Tibial artery (tissue), 4 donors: Measurements from ENCODE around the gene PSAPL1.

Source experiments
- DNase-seq, 2 donors: peaks; one replicate each; pipeline ENCODE4 v3.0.0-alpha.2; 2019
- H3K27ac ChIP-seq, 2 donors: fragments of 200-600 bp; sonication (generic) in 1 of 2; 1 replicate in 1 of 2; 2 replicates in 1 of 2; pipeline ENCODE4 v1.5.1; 2018 to 2019; ENCODE audit warnings: mild to moderate bottlenecking in 1 of 2
- H3K27me3 ChIP-seq, 2 donors: fragments of 200-600 bp; sonication (generic) in 1 of 2; one replicate each; pipeline versions ENCODE4 v1.5.1 to v1.6.0; 2016 to 2019
- H3K36me3 ChIP-seq, 3 donors: fragments of 200-600 bp; sonication (generic) in 2 of 3; one replicate each; pipeline ENCODE4 v1.5.1; 2016 to 2019; ENCODE audit warnings: mild to moderate bottlenecking in 2 of 3
- H3K4me1 ChIP-seq, 4 donors: fragments of 200-600 bp; sonication (generic) in 2 of 4; 1 replicate in 3 of 4; 2 replicates in 1 of 4; pipeline ENCODE4 v1.5.1; 2016 to 2019
- H3K4me3 ChIP-seq, 2 donors: fragments of 200-600 bp; sonication (generic) in 1 of 2; 1 replicate in 1 of 2; 2 replicates in 1 of 2; pipeline ENCODE4 v1.5.1; 2018 to 2019; ENCODE audit warnings: mild to moderate bottlenecking in 2 of 2
- H3K9me3 ChIP-seq, 3 donors: fragments of 200-600 bp; sonication (generic) in 1 of 3; one replicate each; pipeline ENCODE4 v1.5.1; 2016 to 2019
- CTCF ChIP-seq, 2 experiments: fragments of 200-600 bp in 1 of 2; fragments of 450-650 bp in 1 of 2; IDR thresholded peaks; one replicate each; pipeline ENCODE4 v1.5.1; 2017 to 2019; ENCODE audit warnings: antibody characterized with exemption in 2 of 2, mild to moderate bottlenecking in 1 of 2, moderate library complexity in 1 of 2
- intact Hi-C: fragments of 100-400 bp; cut with DNase I; formaldehyde crosslinking; loops from one replicate; pipeline ENCODE4 v1.15.0; 2023; ENCODE audit warnings: low total_unique reads

Gene PSAPL1

GRCh38 chr4:7390336-7390735, 44.4 kb downstream of the PSAPL1 start:
- Histone ChIP-seq H3K27me3 (peaks cover 0 to 25% of the 10 kb centered on the region in 2 donors), H3K9me3 (no peaks in the 10 kb centered on the region), H3K4me1 (no peaks in the 10 kb centered on the region), H3K36me3 (no peaks in the 10 kb centered on the region), H3K27ac (no peak overlapping the region), H3K4me3 (no peak overlapping the region)
- intact Hi-C loops = no loop called here
- DNase-seq = peak in 1 of 2 donors; percentile 10
- TF ChIP-seq CTCF (IDR thresholded peaks at IDR 0.05) = no peak

GRCh38 chr4:7389719-7390118, 45.0 kb downstream of the PSAPL1 start:
- Histone ChIP-seq H3K4me1 (no peaks in the 10 kb centered on the region), H3K36me3 (no peaks in the 10 kb centered on the region), H3K9me3 (no peaks in the 10 kb centered on the region), H3K4me3 (no peak overlapping the region), H3K27me3 (peaks cover 0 to 24% of the 10 kb centered on the region in 2 donors), H3K27ac (no peak overlapping the region)
- intact Hi-C loops = no loop called here
- no peak for TF ChIP-seq CTCF (IDR thresholded peaks at IDR 0.05)
- peak; percentile 16 to 51 for DNase-seq

GRCh38 chr4:7389101-7389701, 45.5 kb downstream of the PSAPL1 start:
- H3K36me3 ChIP-seq = no peaks in the 10 kb centered on the region
- intact Hi-C loops = no loop called here
- no peaks in the 10 kb centered on the region for H3K9me3 ChIP-seq
- H3K27me3 ChIP-seq = peaks cover 0 to 20% of the 10 kb centered on the region in 2 donors
- peak; percentile 9 to 60 for DNase-seq
- no peaks in the 10 kb centered on the region for H3K4me1 ChIP-seq
- no peak overlapping the region for H3K4me3 ChIP-seq
- H3K27ac ChIP-seq = no peak overlapping the region
- TF ChIP-seq CTCF (IDR thresholded peaks at IDR 0.05) = no peak

- H3K36me3 ChIP-seq = no peaks in the 10 kb centered on the region
- no peak overlapping the region for H3K27ac ChIP-seq
- no peaks in the 10 kb centered on the region for H3K4me1 ChIP-seq
- DNase-seq = peak in 1 of 2 donors; percentile 13
- no peaks in the 10 kb centered on the region for H3K9me3 ChIP-seq
- intact Hi-C loops = no loop called here
- H3K4me3 ChIP-seq = no peak overlapping the region
- TF ChIP-seq CTCF (IDR thresholded peaks at IDR 0.05) = no peak
- H3K27me3 ChIP-seq = peaks cover 0 to 15% of the 10 kb centered on the region in 2 donors
Measured at GRCh38 chr4:7388627-7389026, 46.1 kb downstream of the PSAPL1 start.

GRCh38 chr4:7387925-7388324, 46.8 kb downstream of the PSAPL1 start:
- Histone ChIP-seq H3K27me3 (peaks cover 0 to 12% of the 10 kb centered on the region in 2 donors), H3K9me3 (no peaks in the 10 kb centered on the region), H3K4me1 (no peaks in the 10 kb centered on the region), H3K27ac (no peak overlapping the region), H3K36me3 (no peaks in the 10 kb centered on the region), H3K4me3 (no peak overlapping the region)
- peak; percentile 2 to 45 for DNase-seq
- intact Hi-C loops = no loop called here
- no peak for TF ChIP-seq CTCF (IDR thresholded peaks at IDR 0.05)
